Activated effector memory CD4-positive, alpha-beta T cell treated with Interleukin-2 at 50 U/mL for 16 hours (primary cell): ENCODE data around the gene ANKH.
"Not testable (repeated sequence)": the region's sequence is repeated elsewhere in the genome, so short reads cannot be mapped to it uniquely, and the experiment has no call there.

Source experiments
- DNase-seq: peaks from one replicate; pipeline ENCODE4 v3.0.0-alpha.2; 2020

The ANKH gene

DNA sequence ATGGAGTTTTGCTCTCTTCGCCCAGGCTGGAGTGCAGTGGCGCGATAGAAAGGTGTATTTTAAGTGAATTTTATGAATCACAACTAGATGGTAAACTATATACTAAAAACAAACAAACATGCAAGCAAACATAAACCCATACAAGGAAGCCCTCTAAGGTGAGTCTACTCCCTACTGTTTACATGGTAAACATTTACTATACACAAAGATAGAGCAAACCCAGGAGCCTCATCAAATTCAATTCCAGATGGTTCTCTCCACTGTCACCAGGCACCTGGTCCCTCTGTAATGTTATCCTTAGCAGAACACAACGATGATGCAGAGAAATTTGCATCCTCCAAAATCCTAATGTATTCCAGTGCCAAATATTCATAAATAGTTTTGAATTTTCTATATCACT is 17.9 kb downstream of the ANKH start:
- no peak for DNase-seq

DNA sequence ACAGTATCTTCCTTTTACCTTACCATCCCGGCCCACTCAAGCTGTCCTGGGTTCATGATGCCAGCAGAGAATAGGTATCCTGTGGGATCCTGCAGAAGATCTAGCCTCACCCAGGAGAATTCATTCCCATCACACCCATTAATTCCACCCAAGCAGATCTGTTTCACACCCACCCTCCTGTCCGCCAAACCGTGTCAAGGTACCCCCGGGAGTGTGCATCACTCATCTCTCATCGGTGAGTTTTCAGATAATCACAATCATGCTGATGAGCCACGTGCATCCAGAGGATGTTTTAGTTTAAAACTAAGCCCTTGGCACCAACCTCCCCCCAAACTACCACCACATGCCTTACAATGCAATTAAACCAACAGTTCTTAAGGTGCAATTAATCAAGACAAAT is 18.8 kb downstream of the ANKH start:
- DNase-seq, result no peak

- DNase-seq, result no peak
Observed at GRCh38 chr5:14851999-14852526, 19.5 kb downstream of the ANKH start.

DNA sequence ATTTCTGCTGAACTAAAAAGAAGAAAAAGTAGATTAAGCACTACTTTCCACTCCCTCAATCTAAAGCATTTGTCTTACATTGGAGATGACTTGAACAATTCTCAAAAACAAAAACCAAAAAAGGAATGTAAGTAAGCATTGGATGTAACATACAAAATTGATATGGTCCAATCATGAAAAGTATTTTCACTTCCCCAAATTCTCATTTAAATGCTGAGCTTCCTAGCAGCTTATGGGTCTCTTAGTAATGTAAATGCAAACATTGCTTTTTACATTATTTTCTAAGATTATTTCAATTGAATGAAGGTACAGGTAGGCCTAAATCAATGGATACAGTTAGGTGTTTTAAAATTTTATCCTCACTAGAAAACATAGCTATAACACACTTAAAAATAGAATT is 20.0 kb downstream of the ANKH start:
- no peak for DNase-seq

DNA sequence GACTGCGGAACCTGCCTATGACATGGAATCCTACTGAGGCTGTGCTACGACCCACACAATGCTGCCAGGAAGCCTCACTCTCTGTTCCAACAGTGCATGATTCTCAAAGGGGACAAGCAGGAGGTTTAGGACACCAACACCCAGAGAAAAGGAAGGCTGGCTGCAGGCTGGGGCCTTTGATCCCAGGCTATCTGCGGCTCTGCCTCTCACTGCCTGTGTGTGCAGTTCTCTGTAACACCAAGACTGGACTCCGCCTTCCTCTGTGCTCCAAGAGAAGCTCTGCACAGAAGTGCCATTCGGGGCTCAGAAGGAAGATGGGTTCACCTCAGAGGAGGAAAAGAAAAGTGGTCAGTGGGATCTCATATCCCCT is 20.5 kb downstream of the ANKH start:
- no peak for DNase-seq

- no peak for DNase-seq
Observed at GRCh38 chr5:14850419-14851049, 21.0 kb downstream of the ANKH start.

GRCh38 chr5:14849516-14850294 is 21.9 kb downstream of the ANKH start:
- DNase-seq, result no peak

- not testable (repeated sequence) for DNase-seq
Observed at GRCh38 chr5:14848942-14849341, 22.6 kb downstream of the ANKH start.

DNA sequence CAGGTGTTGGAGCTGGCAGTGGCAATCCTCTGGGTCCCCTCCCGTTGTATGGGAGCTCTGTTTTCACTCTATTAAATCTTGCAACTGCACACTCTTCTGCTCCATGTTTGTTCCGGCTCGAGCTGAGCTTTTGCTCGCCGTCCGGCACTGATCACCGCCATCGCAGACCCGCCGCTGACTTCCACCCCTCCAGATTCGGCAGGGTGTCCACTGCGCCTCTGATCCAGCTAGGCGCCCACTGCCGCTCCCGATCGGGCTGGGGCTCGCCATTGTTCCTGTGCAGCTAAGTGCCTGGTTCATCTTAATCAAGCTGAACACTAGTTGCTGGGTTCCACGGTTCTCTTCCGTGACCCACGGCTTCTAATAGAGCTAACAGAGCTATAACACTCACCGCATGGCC is 23.2 kb downstream of the ANKH start:
- no peak for DNase-seq

GRCh38 chr5:14847471-14847870 is 24.1 kb downstream of the ANKH start:
- DNase-seq, result no peak

DNA sequence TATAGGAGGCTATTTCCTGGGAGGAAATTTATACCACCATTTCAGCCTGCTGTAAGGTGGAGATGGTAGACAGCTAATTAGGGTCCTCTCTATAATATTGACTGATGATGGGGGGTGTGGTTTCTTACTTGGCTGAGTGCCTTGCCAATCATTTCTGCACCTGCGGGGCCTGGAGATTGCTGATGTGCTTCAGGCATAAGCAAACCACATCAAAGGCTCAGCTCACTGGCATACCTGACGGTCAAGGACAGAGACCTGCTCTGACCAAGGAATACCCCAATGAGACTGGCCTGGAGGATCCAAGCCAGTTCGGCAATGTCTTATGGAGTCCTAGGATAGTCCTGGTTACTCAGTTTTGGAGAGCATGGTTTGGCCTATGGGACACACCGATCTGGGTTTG is 29.5 kb downstream of the ANKH start:
- DNase-seq, result no peak

DNA sequence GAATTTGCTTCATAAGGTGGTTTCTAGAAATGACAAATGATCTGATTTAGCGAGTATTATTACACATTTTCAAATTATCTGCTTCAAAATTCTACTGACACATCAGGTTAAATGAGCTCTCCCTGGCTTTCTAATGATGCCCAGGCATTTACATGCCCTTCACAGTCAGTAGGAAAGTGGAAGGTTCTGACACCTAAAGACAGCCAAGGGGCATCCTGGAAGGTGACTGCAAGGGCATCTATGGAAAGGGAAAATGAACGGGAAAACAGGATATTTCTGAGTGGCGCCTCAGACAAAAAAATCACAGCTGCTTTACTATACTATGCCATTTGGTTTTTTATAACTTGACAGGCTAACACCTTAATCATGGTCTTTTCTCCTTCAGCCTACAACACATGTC is 31.0 kb downstream of the ANKH start:
- no peak for DNase-seq

DNA sequence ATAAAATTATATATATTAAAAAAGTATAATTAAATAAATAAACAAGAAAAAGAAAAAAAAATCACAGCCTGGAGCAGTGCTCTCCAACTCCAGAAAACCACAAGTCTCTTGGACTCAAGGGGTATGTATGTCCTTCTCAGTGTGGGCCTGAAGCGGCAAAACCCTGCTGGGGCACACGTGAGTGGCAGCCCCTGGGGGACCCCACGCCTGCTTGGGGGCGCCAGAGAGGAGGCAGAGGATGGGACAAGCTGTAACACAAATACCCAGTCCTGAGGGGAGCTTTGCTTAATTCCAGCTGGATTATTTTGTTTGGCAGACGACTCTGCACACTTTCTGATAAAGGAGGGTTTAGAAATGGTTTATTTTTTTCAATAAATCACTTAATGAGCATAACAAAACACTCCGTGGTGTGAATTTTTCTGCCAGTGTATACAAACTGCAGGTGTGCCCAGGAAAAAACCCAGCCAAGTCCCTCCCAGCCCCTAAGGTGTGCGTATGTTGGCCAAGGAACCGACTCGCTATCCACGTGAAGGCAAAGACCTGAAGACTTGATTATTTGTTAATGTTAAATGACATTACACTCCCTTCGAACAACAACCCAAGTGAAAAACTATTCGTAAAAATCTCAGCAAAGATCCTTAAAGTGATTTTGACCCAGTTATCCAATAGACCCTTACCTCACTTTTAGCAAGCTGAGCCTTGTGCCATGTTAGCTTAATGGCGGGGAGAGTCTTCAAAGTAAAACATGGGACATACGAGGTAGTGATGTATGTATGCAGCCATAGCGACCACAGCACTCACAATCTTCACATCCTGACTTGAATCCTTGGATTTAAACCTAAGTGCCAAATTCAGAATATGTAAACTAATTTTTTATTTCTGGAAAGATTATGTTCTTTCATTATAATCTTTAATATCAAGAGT is 32.9 kb downstream of the ANKH start:
- DNase-seq, result no peak

DNA sequence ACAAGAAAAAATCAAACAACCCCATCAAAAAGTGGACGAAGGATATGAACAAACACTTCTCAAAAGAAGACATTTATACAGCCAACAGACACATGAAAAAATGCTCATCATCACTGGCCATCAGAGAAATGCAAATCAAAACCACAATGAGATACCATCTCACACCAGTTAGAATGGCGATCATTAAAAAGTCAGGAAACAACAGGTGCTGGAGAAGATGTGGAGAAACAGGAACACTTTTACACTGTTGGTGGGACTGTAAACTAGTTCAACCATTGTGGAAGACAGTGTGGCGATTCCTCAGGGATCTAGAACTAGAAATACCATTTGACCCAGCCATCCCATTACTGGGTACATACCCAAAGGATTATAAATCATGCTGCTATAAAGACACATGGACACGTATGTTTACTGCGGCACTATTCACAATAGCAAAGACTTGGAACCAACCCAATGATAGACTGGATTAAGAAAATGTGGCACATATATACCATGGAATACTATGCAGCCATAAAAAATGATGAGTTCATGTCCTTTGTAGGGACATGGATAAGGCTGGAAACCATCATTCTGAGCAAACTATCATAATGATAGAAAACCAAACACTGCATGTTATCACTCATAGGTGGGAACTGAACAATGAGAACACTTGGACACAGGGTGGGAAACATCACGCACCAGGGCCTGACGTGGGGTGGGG is 34.0 kb downstream of the ANKH start:
- not testable (repeated sequence) for DNase-seq

GRCh38 chr5:14834584-14835550 is 36.7 kb downstream of the ANKH start:
- DNase-seq, result no peak

GRCh38 chr5:14834062-14834461 is 37.5 kb downstream of the ANKH start:
- DNase-seq, result no peak

GRCh38 chr5:14831006-14831338 is 40.6 kb downstream of the ANKH start:
- DNase-seq, result no peak

GRCh38 chr5:14830210-14831005 is 41.2 kb downstream of the ANKH start:
- no peak for DNase-seq

DNA sequence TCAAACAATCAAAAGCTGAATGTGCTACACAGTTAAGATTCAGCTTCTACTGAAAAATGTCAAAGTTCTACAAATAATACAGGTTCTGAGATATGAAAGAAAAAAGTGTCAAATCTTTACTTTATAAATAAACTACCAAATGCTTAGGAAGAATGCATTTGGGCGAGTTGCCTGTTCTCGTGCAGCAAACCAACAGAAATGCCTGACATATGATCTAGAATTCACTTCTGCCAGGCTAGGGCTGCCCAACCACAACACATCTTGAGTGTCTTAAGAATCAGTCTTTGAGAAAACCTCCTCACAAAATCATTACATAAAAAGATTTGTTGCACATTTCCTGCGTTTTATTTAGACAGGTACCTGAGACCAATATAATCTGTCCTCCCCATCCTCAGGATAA is 42.2 kb downstream of the ANKH start:
- no peak for DNase-seq

DNA sequence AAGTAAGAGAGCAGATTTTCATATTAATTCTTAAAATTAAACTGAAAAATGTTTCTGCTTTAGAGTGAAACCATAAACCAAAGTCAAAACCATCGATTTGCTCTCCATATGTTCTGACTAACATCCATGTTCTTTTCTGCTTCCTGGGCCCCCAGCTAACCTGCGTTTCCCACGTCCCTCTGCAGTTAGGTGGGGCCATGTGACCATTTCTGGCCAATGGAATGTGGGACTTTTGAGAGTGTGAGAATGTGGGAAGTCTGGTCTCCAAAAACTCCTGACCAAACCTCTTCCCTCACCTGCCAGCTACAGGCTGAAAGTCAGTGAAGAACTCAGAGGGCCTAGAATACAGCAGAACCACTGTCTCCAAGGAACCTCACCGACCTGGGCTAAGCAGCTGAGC is 44.9 kb downstream of the ANKH start:
- DNase-seq, result no peak

DNA sequence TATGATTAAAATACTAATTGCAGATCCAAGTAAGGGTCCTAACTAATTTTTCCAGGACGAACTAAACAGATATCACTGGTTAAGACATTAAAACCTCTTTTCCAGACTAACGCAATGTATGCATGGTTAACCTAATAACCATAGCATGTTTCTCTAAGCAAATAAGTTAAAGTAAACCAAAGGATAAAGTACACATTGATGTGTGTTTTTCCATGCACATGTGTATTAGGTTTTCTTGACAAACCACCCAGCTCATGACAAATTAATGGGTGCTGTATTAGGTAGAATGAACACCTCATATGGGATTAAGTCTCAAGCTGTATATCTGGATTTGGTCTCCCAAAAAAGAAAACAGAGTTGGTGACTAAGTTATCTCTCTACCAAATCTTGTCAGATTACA is 45.6 kb downstream of the ANKH start:
- DNase-seq, result no peak
